ENCODE measurements around the gene RBM4.

Gene RBM4

GRCh38 chr11:66651016-66651415, 12.5 kb downstream of the RBM4 start:
- no peak for DNase-seq

- no peak for DNase-seq
These were observed 14.1 kb downstream of the RBM4 start for GRCh38 chr11:66652651-66653050.

- DNase-seq, result no peak
These were observed 14.6 kb downstream of the RBM4 start for GRCh38 chr11:66653123-66653522.

- no peak for DNase-seq
These were observed 21.3 kb downstream of the RBM4 start for GRCh38 chr11:66659763-66660162.

- DNase-seq, result no peak
These were observed 25.3 kb downstream of the RBM4 start for GRCh38 chr11:66663741-66664296.

- DNase-seq, result no peak
These were observed 26.9 kb downstream of the RBM4 start for GRCh38 chr11:66665369-66665768.

GRCh38 chr11:66670816-66671215, 32.3 kb downstream of the RBM4 start:
- DNase-seq, result no peak

GRCh38 chr11:66674964-66675602, 36.6 kb downstream of the RBM4 start:
- no peak for DNase-seq

- peak in 1 of 51 donors; percentile 4 for DNase-seq
These were observed 37.9 kb downstream of the RBM4 start for GRCh38 chr11:66676282-66676919.

GRCh38 chr11:66676931-66677598, 38.6 kb downstream of the RBM4 start:
- peak in 4 of 51 donors; percentile 4 to 57 (median 29) for DNase-seq

- peak; percentile 83 to 98 (median 95) for DNase-seq
These were observed 39.3 kb downstream of the RBM4 start, which contains the start of gene RBM4B for GRCh38 chr11:66677599-66678375. RBM4B (minus strand) TSS chr11:66677887; CDS start chr11:66677079, 808 bp downstream.

GRCh38 chr11:66680966-66681645, 42.6 kb downstream of the RBM4 start:
- no peak for DNase-seq

GRCh38 chr11:66683877-66684276, 45.4 kb downstream of the RBM4 start:
- no peak for DNase-seq

- DNase-seq, result no peak
These were observed 46.1 kb downstream of the RBM4 start for GRCh38 chr11:66684635-66685034.

GRCh38 chr11:66685276-66686099, 47.0 kb downstream of the RBM4 start:
- no peak for DNase-seq

GRCh38 chr11:66686100-66686785, 47.7 kb downstream of the RBM4 start:
- no peak for DNase-seq

- no peak for DNase-seq
These were observed 48.6 kb downstream of the RBM4 start for GRCh38 chr11:66686801-66687750.

GRCh38 chr11:66687831-66688281, 49.4 kb downstream of the RBM4 start:
- DNase-seq, result peak in 1 of 51 donors; percentile 4

Data from hypothalamus (tissue), 51 donors.